Activated CD8-positive, alpha-beta memory T cell treated with anti-CD3 and anti-CD28 coated beads for 1 hour (primary cell): ENCODE measurements around the gene B4GALT2.

ENCODE experiments used
- DNase-seq, 2 donors: peaks; one replicate each; pipeline ENCODE4 v3.0.0-alpha.2; 2020; ENCODE audit warnings: low read depth in 1 of 2; ENCODE audit errors: extremely low read depth in 1 of 2

Gene B4GALT2

GRCh38 chr1:43983253-43983899 is 4.4 kb downstream of the B4GALT2 start:
- DNase-seq = no peak

- DNase-seq = no peak
Measured at GRCh38 chr1:43984855-43985254, 5.8 kb downstream of the B4GALT2 start.

- no peak for DNase-seq
Measured at GRCh38 chr1:43985984-43986595, 7.1 kb downstream of the B4GALT2 start.

GRCh38 chr1:43986712-43987111 is 7.7 kb downstream of the B4GALT2 start:
- DNase-seq = no peak

- no peak for DNase-seq
Measured at GRCh38 chr1:43987159-43987902, 8.3 kb downstream of the B4GALT2 start.

- DNase-seq = no peak
Measured at GRCh38 chr1:43990271-43991199, 11.5 kb downstream of the B4GALT2 start.

GRCh38 chr1:43991200-43991475 is 12.1 kb downstream of the B4GALT2 start:
- no peak for DNase-seq

GRCh38 chr1:43991476-43992231 is 12.6 kb downstream of the B4GALT2 start, which contains the start of gene CCDC24:
TSS of gene CCDC24 (plus strand) at chr1:43991599. CDS start at chr1:43991879, 280 bp downstream.
- peak; percentile 36 to 62 for DNase-seq

- DNase-seq = no peak
Measured at GRCh38 chr1:43992232-43992995, 13.4 kb downstream of the B4GALT2 start.

- no peak for DNase-seq
Measured at GRCh38 chr1:43993206-43993914, 14.3 kb downstream of the B4GALT2 start.

GRCh38 chr1:43994071-43994470 is 15.1 kb downstream of the B4GALT2 start:
- DNase-seq = no peak

GRCh38 chr1:43994794-43995790 is 16.1 kb downstream of the B4GALT2 start:
- no peak for DNase-seq

GRCh38 chr1:43995984-43996732 is 17.1 kb downstream of the B4GALT2 start:
- DNase-seq = no peak

- DNase-seq = no peak
Measured at GRCh38 chr1:43996733-43997115, 17.7 kb downstream of the B4GALT2 start.

GRCh38 chr1:43997295-43997999 is 18.4 kb downstream of the B4GALT2 start:
- DNase-seq = no peak

GRCh38 chr1:43998000-43998378 is 19.0 kb downstream of the B4GALT2 start:
- DNase-seq = no peak

GRCh38 chr1:43999455-43999854 is 20.4 kb downstream of the B4GALT2 start:
- no peak for DNase-seq
